Omental fat pad (tissue), 4 donors: ENCODE results near the gene TIMM9. TPM values are rescaled to one million over a fixed set of nuclear protein-coding genes. Genes with fewer than 3 reads are reported as not detected.
"Not testable (repeated sequence)": the region's sequence is repeated elsewhere in the genome, so short reads cannot be mapped to it uniquely, and the experiment has no call there.

Experiments used
- ATAC-seq: fragments of 150-250 bp; one replicate; pipeline ENCODE4 v1.9.1; 2016; ENCODE audit warnings: mild to moderate bottlenecking, moderate library complexity; ENCODE audit not compliant: low FRiP score
- DNase-seq: peaks from one replicate; pipeline ENCODE4 v3.0.0-alpha.2; 2019; ENCODE audit warnings: low spot score
- CTCF ChIP-seq, 3 donors: fragments of 450-650 bp; IDR thresholded peaks; one replicate each; pipeline ENCODE4 v1.5.1; 2016 to 2017; ENCODE audit warnings: antibody characterized with exemption in 3 of 3, mild to moderate bottlenecking in 3 of 3, moderate library complexity in 2 of 3
- small RNA-seq: library from RNA; depleted of rRNA; stranded (forward); fragments of <200 nt; gene quantifications from one replicate; pipeline ENCODE3, GENCODE V24; 2016
- total RNA-seq, 4 donors: library from RNA; depleted of rRNA; stranded (reverse); fragments of >200 nt; gene quantifications; one replicate each; pipeline ENCODE4 v1.1.0, GENCODE V29; 2016

Gene TIMM9
- total RNA-seq, 4 donors from 2014 or later: 42.6 to 53.2 (median 44.0) TPM

- DNase-seq: no peak
- ATAC-seq: no peak
- TF ChIP-seq CTCF (IDR thresholded peaks at IDR 0.05): no peak
These were observed 60.0 kb downstream of the TIMM9 start for GRCh38 chr14:58367296-58367695.

- no peak for ATAC-seq
- no peak for TF ChIP-seq CTCF (IDR thresholded peaks at IDR 0.05)
- DNase-seq: no peak
These were observed 63.0 kb downstream of the TIMM9 start for GRCh38 chr14:58364316-58364715.

- no peak for DNase-seq
- ATAC-seq: no peak
- TF ChIP-seq CTCF (IDR thresholded peaks at IDR 0.05): no peak
These were observed 64.4 kb downstream of the TIMM9 start for GRCh38 chr14:58362798-58363412.

GRCh38 chr14:58362272-58362671, 65.1 kb downstream of the TIMM9 start:
- not testable (repeated sequence) for ATAC-seq

More at GRCh38 chr14:58362272-58362671, 65.1 kb downstream of the TIMM9 start:
- not testable (repeated sequence) for DNase-seq

Small RNAs within 50 kb of the gene (small RNA-seq; reads per million reads assigned to genes)
- gene HSBP1P1 (not detected), gene RF00019 (not detected)

Other genes starting within 250 kb of the TIMM9 start
- 10 to 100 TPM; 37.7 to 71.4 (median 53.7) TPM for gene ACTR10, start 227.4 kb downstream of the TIMM9 start, total RNA-seq
- 100 to 1,000 TPM in 2 of 4 donors, 10 to 100 TPM in 2; 91.8 to 126 (median 107) TPM for gene PSMA3, start 182.7 kb downstream of the TIMM9 start, total RNA-seq
- gene ARID4A, start 129.0 kb downstream of the TIMM9 start, total RNA-seq: 10 to 100 TPM; 12.6 to 33.7 (median 18.5) TPM
- not detected for gene TOMM20L, start 31.6 kb downstream of the TIMM9 start, total RNA-seq
- gene KIAA0586, start 188 bp upstream of the TIMM9 start, total RNA-seq: 10 to 100 TPM; 12.0 to 26.3 (median 12.2) TPM
- 1 to 10 TPM; 2.7 to 9.7 (median 4.3) TPM for gene DACT1, start 210.4 kb upstream of the TIMM9 start, total RNA-seq